Breast epithelium (tissue), 4 donors: ENCODE data around the gene GAPDHS. TPM values are rescaled to one million over a fixed set of nuclear protein-coding genes. Genes with fewer than 3 reads are reported as not detected.

Source experiments
- DNase-seq, 2 donors: peaks; one replicate each; pipeline ENCODE4 v3.0.0-alpha.2; 2019; ENCODE audit warnings: low spot score in 2 of 2
- H3K27ac ChIP-seq, 2 donors: fragments of 200-600 bp; sonication (generic) in 1 of 2; one replicate each; pipeline ENCODE4 v1.5.1; 2016 to 2019; ENCODE audit warnings: mild to moderate bottlenecking in 1 of 2
- H3K27me3 ChIP-seq, 2 donors: fragments of 200-600 bp; sonication (generic) in 1 of 2; one replicate each; pipeline versions ENCODE4 v1.5.1 to v1.6.0; 2017 to 2019; ENCODE audit warnings: control low read depth in 1 of 2, mild to moderate bottlenecking in 1 of 2
- H3K36me3 ChIP-seq: fragments of 200-600 bp; one replicate; pipeline ENCODE4 v1.5.1; 2019
- H3K4me1 ChIP-seq, 2 donors: fragments of 200-600 bp; sonication (generic); one replicate each; pipeline ENCODE4 v1.5.1; 2016 to 2019; ENCODE audit warnings: control low read depth in 1 of 2
- H3K4me3 ChIP-seq, 3 donors: fragments of 200-600 bp; sonication (generic); 1 replicate in 2 of 3; 2 replicates in 1 of 3; pipeline ENCODE4 v1.5.1; 2016 to 2019; ENCODE audit warnings: mild to moderate bottlenecking in 3 of 3, moderate library complexity in 2 of 3
- H3K9me3 ChIP-seq, 2 donors: fragments of 200-600 bp; sonication (generic) in 1 of 2; one replicate each; pipeline ENCODE4 v1.5.1; 2016 to 2019; ENCODE audit warnings: control low read depth in 1 of 2
- POLR2A ChIP-seq: fragments of 450-650 bp; IDR thresholded peaks from one replicate; pipeline ENCODE4 v1.6.1; 2016; ENCODE audit warnings: antibody characterized with exemption, mild to moderate bottlenecking, moderate library complexity
- POLR2AphosphoS5 ChIP-seq, 3 donors: sonication (generic); formaldehyde crosslinking; IDR thresholded peaks; one replicate each; pipeline ENCODE4 v1.6.1; 2017; ENCODE audit warnings: antibody characterized with exemption in 3 of 3
- intact Hi-C: fragments of 100-400 bp; cut with DNase I; formaldehyde crosslinking; loops from one replicate; pipeline ENCODE4 v1.15.1; 2023; ENCODE audit warnings: low total_unique reads
- total RNA-seq, 3 donors: library from RNA; depleted of rRNA; stranded (reverse); fragments of >200 nt; gene quantifications; one replicate each; pipeline ENCODE4 v1.1.0, GENCODE V29; 2016
- TF ChIP-seq, protein P1 (sequence below), 3 donors: fragments of 450-650 bp; IDR thresholded peaks; one replicate each; pipeline ENCODE4 v1.5.1; 2016 to 2017; ENCODE audit warnings: antibody characterized with exemption in 3 of 3, mild to moderate bottlenecking in 3 of 3, moderate library complexity in 3 of 3

The GAPDHS gene
- total RNA-seq, 3 donors from 2014 or later: not detected

DNA sequence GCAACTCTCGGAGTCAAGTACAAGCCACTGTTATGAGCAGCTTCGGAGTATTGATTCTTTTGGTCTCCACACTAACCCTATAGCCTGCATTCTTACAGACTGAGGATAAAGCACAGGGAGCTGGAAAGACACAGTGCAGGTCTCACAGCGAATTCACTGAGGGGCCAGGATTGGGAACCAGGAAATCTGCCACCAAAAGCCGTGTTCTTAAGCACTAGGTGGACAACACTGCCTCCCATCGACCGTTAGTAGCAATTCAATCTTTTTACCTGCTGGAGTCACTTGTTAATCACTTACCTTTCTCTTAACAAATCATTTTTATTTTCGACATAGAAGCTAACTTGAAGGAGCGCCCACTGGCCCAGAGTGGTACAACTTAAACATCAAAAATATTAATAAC, 59.0 kb downstream of the GAPDHS start:
- Histone ChIP-seq H3K27me3 (peaks cover 0 to 4% of the 10 kb centered on the region in 2 donors), H3K9me3 (no peaks in the 10 kb centered on the region), H3K4me1 (no peaks in the 10 kb centered on the region), H3K27ac (no peak overlapping the region), H3K36me3 (no peaks in the 10 kb centered on the region), H3K4me3 (no peak overlapping the region)
- TF ChIP-seq, protein P1, sequence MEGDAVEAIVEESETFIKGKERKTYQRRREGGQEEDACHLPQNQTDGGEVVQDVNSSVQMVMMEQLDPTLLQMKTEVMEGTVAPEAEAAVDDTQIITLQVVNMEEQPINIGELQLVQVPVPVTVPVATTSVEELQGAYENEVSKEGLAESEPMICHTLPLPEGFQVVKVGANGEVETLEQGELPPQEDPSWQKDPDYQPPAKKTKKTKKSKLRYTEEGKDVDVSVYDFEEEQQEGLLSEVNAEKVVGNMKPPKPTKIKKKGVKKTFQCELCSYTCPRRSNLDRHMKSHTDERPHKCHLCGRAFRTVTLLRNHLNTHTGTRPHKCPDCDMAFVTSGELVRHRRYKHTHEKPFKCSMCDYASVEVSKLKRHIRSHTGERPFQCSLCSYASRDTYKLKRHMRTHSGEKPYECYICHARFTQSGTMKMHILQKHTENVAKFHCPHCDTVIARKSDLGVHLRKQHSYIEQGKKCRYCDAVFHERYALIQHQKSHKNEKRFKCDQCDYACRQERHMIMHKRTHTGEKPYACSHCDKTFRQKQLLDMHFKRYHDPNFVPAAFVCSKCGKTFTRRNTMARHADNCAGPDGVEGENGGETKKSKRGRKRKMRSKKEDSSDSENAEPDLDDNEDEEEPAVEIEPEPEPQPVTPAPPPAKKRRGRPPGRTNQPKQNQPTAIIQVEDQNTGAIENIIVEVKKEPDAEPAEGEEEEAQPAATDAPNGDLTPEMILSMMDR (IDR thresholded peaks at IDR 0.05): peak in 2 of 3 donors; percentile 33 to 34
- no peak for TF ChIP-seq POLR2A
- TF ChIP-seq POLR2AphosphoS5 (IDR thresholded peaks at IDR 0.05): no peak
- intact Hi-C loops: no loop called here
- DNase-seq: no peak

Other genes with a start within 250 kb of the GAPDHS start
- gene MAG, start 241.3 kb upstream of the GAPDHS start, total RNA-seq: 1 to 10 TPM in 1 of 3 donors, not detected in 2; 4.2 TPM
- gene CD22, start 204.3 kb upstream of the GAPDHS start, total RNA-seq: 1 to 10 TPM in 2 of 3 donors, under 1 TPM in 1; 0.33 to 7.8 (median 4.8) TPM
- not detected for gene FFAR1, start 185.6 kb upstream of the GAPDHS start, total RNA-seq
- gene FFAR3, start 175.0 kb upstream of the GAPDHS start, total RNA-seq: under 1 TPM in 2 of 3 donors, not detected in 1; 0.16 to 0.33 TPM
- under 1 TPM in 1 of 3 donors, not detected in 2; 0.66 TPM for gene GPR42, start 162.4 kb upstream of the GAPDHS start, total RNA-seq
- gene FFAR2, start 85.2 kb upstream of the GAPDHS start, total RNA-seq: under 1 TPM in 1 of 3 donors, not detected in 2; 0.15 TPM
- gene KRTDAP, start 43.0 kb upstream of the GAPDHS start, total RNA-seq: not detected
- gene DMKN, start 19.8 kb upstream of the GAPDHS start, total RNA-seq: 100 to 1,000 TPM in 1 of 3 donors, 10 to 100 TPM in 1, under 1 TPM in 1; 0.96 to 135 (median 61.0) TPM
- not detected for gene SBSN, start 5.1 kb upstream of the GAPDHS start, total RNA-seq
- gene TMEM147, start 12.2 kb downstream of the GAPDHS start, total RNA-seq: 10 to 100 TPM; 67.4 to 91.8 (median 91.8) TPM
- gene ATP4A, start 30.2 kb downstream of the GAPDHS start, total RNA-seq: not detected
- gene PMIS2, start 52.7 kb downstream of the GAPDHS start, total RNA-seq: not detected
- gene HAUS5, start 79.3 kb downstream of the GAPDHS start, total RNA-seq: 10 to 100 TPM in 1 of 3 donors, 1 to 10 TPM in 2; 5.9 to 13.0 (median 9.5) TPM
- 10 to 100 TPM; 44.6 to 51.4 (median 44.6) TPM for gene RBM42, start 95.6 kb downstream of the GAPDHS start, total RNA-seq
- under 1 TPM in 1 of 3 donors, not detected in 2; 0.59 TPM for gene ETV2, start 108.3 kb downstream of the GAPDHS start, total RNA-seq
- gene COX6B1, start 114.9 kb downstream of the GAPDHS start, total RNA-seq: 100 to 1,000 TPM; 320 to 418 (median 391) TPM
- gene UPK1A, start 133.1 kb downstream of the GAPDHS start, total RNA-seq: not detected
- under 1 TPM in 1 of 3 donors, not detected in 2; 0.33 TPM for gene ZBTB32, start 171.1 kb downstream of the GAPDHS start, total RNA-seq
- 10 to 100 TPM; 14.2 to 16.2 (median 16.1) TPM for gene KMT2B, start 184.5 kb downstream of the GAPDHS start, total RNA-seq
- gene IGFLR1, start 209.0 kb downstream of the GAPDHS start, total RNA-seq: 10 to 100 TPM in 2 of 3 donors, 1 to 10 TPM in 1; 8.8 to 16.1 (median 14.1) TPM
- gene U2AF1L4, start 212.0 kb downstream of the GAPDHS start, total RNA-seq: 10 to 100 TPM; 15.7 to 37.5 (median 19.5) TPM
- 10 to 100 TPM; 37.4 to 54.1 (median 54.0) TPM for gene PSENEN, start 212.2 kb downstream of the GAPDHS start, total RNA-seq
- 10 to 100 TPM; 12.8 to 15.4 (median 14.2) TPM for gene LIN37, start 215.1 kb downstream of the GAPDHS start, total RNA-seq
- gene HSPB6, start 223.6 kb downstream of the GAPDHS start, total RNA-seq: 100 to 1,000 TPM in 1 of 3 donors, 10 to 100 TPM in 2; 31.0 to 144 (median 81.9) TPM
- gene PROSER3, start 224.7 kb downstream of the GAPDHS start, total RNA-seq: 1 to 10 TPM; 5.7 to 6.4 (median 6.2) TPM
- 10 to 100 TPM in 2 of 3 donors, 1 to 10 TPM in 1; 5.1 to 17.7 (median 12.8) TPM for gene ARHGAP33, start 242.1 kb downstream of the GAPDHS start, total RNA-seq